NCI-H128 (cell line): ENCODE results near the gene TAP2.

Experiments
- DNase-seq: peaks from one replicate; lab custom pipeline; 2025; ENCODE audit not compliant: unreplicated experiment; lab: John Stamatoyannopoulos, UW

Gene TAP2

GRCh38 chr6:32854376-32855178 is 16.0 kb upstream of the TAP2 start:
- DNase-seq = no peak

DNA sequence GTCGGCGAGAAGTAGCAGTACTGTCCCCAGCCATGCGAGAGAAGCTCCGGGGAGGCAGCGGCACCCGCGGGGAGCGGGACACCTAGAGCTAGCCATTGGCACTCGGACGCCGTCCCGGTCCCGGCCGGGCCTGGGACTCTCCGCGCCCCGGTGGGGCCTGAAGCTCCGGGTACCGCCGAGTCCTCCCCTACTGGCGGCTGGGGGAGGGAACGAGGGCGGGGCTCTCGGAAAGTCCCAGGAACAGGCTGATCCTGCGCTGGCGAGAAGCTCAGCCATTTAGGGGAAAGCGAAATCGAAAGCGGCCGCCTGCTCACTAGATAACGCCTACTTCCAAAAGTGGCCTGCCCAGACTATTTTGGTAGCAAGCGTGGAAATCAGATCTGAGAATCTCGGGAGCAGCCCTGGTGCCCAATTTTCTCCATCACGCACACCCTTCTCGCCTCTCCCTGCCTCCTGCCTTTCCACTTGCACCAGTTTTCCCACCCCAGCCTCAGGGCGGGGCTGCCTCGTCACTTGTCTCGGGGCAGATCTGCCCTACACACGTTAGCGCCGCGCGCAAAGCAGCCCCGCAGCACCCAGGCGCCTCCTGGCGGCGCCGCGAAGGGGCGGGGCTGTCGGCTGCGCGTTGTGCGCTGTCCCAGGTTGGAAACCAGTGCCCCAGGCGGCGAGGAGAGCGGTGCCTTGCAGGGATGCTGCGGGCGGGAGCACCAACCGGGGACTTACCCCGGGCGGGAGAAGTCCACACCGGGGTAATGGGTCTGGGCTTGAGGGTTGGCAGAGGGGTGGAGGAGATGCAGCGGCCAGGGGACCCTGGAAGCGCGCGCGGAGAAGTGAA is 15.2 kb upstream of the TAP2 start, which contains the start of the genes PSMB9 and TAP1:
Gene PSMB9 (plus strand): TSS at position 652 of the 835 bp plus-strand sequence. CDS start 38 bp downstream, at position 690.
Gene TAP1 (minus strand): TSS at position 164 of the 835 bp plus-strand sequence. CDS start 68 bp downstream, at position 96.
- peak; percentile 62 for DNase-seq

GRCh38 chr6:32852844-32853540 is 14.5 kb upstream of the TAP2 start:
- DNase-seq = no peak

- no peak for DNase-seq
Measured at GRCh38 chr6:32852018-32852843, 13.7 kb upstream of the TAP2 start.

DNA sequence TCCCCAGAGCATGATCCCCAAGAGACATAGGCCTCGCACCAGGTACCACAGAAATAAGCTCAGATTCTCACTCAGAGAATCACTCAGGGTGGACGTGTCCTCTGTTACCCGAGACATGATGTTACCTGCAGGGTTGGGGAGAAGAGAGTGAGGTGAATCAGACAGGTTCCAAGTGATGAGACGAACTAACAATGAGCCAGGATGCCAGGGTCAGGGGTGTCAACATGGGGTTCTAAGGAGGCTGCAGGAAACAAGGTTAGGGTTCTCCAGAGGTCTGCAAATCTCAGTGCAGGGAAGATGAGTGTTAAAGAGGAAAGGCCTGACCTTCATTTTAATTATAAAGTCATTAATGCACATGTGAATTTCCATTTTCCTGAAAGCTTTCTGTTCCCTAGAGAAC is 12.5 kb upstream of the TAP2 start:
- DNase-seq = no peak

DNA sequence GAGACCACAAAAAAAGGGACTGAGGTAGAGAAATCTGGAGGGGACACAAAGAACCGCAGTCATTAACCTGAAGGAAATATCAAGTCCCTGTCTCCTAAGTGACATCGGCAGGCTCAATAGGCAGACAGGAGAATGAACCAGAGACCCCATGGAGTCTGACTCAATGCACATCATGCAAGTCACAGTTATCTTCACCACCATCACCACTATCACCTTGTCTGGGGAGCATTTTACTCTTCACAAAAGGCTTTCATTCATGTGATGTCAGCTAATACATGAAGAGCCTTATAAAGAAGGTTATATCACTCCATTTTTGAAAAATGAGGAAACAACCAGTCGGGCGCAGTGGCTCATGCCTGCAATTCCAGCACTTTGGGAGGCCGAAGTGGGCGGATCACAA is 10.6 kb upstream of the TAP2 start:
- DNase-seq = no peak

GRCh38 chr6:32847795-32848194 is 9.3 kb upstream of the TAP2 start:
- no peak for DNase-seq

- DNase-seq = no peak
Measured at GRCh38 chr6:32847004-32847403, 8.5 kb upstream of the TAP2 start.

- DNase-seq = no peak
Measured at GRCh38 chr6:32845384-32845884, 6.9 kb upstream of the TAP2 start.

GRCh38 chr6:32844839-32845383 is 6.4 kb upstream of the TAP2 start:
- no peak for DNase-seq

GRCh38 chr6:32843979-32844838 is 5.7 kb upstream of the TAP2 start, which contains the start of gene PSMB8:
Gene PSMB8 (minus strand): TSS chr6:32844047. CDS start chr6:32843996, 51 bp downstream.
- DNase-seq = peak; percentile 81

- no peak for DNase-seq
Measured at GRCh38 chr6:32843331-32843978, 4.9 kb upstream of the TAP2 start.

DNA sequence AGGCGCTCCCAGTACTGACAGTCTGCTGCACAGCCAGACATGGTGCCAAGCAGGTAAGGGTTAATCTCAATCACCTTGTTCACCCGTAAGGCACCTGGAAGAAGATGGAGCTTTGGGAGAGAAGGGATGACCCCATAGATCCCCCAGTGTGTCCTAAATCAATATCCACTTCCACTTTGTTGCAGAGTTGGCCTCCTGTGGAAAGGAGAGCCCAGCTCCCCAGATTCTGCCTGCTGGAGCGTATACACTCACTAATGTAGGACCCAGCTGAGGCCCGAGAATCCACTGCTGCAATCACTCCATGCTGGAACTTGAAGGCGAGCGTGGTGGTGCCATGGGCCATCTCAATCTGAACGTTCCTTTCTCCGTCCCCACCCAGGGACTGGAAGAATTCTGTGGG is 4.2 kb upstream of the TAP2 start:
- no peak for DNase-seq

DNA sequence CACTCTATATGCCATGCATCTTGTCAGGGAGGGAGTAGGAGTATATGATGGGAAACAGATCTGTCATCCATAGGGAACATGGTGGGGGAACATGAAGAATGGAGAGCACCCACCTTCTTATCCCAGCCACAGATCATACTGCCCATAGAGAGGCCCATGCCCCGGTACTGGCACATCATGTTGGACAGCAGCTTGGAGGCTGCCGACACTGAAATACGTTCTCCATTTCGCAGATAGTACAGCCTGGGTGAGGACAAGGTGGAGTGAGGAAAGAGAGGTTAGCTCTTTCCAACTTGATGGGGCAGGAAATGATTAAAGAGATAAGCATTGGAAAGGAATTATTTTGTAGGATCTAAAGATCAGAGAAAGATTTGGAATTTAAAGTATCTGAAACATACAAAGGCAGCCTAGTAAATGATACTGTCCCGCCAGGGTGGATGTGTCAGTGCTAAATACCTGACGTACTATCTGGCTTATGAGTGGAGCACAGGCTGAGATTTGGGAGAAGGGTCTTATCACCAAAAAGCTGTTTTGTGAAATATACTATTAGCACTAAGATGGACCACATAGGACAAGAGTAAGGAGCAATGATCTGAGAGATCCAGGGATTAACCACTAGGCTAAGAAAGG is 3.6 kb upstream of the TAP2 start:
- DNase-seq = no peak

GRCh38 chr6:32840604-32841246 is 2.2 kb upstream of the TAP2 start:
- no peak for DNase-seq

GRCh38 chr6:32839356-32839755 is 817 bp upstream of the TAP2 start:
- DNase-seq = no peak

DNA sequence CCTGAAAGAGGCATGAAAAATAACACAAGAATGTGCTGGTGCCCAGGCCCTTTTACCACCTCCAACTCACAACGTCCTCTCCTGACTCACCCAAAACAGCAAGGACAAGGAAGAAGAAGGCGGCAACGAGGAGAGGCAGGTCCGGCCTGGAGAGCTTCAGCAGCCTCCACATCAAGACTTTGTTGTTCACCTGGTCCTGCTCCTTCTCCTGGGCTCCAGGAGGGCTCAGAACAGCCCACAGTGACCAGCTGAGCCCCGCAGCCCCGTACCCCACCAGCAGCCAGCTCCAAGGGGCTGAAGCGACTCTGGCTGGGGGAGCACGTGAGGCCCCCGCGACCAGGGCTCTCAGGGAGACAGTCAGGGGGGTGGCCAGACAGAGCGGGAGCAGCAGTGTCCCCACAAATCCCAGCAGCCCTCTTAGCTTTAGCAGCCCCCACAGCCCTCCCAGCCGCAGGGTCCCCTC is 857 bp downstream of the TAP2 start:
- DNase-seq = no peak
